Endothelial cell (in vitro differentiated cells): ENCODE data around the gene TMEM123. TPM values are rescaled to one million over a fixed set of nuclear protein-coding genes. Genes with fewer than 3 reads are reported as not detected.
"Not testable (repeated sequence)": the region's sequence is repeated elsewhere in the genome, so short reads cannot be mapped to it uniquely, and the experiment has no call there.

Experiments used
- DNase-seq: peaks from one replicate; pipeline ENCODE4 v3.0.0; 2021; ENCODE audit warnings: low spot score
- H3K27ac Mint-ChIP-seq: one replicate; pipeline ENCODE4 v1.8.0; 2021; ENCODE audit warnings: mixed read lengths, inconsistent platforms; ENCODE audit not compliant: unreplicated experiment
- H3K27me3 Mint-ChIP-seq: one replicate; pipeline ENCODE4 v1.8.0; 2021; ENCODE audit warnings: mild to moderate bottlenecking, moderate library complexity, mixed read lengths, inconsistent platforms; ENCODE audit not compliant: unreplicated experiment
- H3K36me3 Mint-ChIP-seq: one replicate; pipeline ENCODE4 v1.8.0; 2021; ENCODE audit warnings: mild to moderate bottlenecking, low read depth, mixed read lengths, inconsistent platforms; ENCODE audit not compliant: unreplicated experiment
- H3K4me1 Mint-ChIP-seq: one replicate; pipeline ENCODE4 v1.8.0; 2021; ENCODE audit warnings: mild to moderate bottlenecking, mixed read lengths, inconsistent platforms; ENCODE audit not compliant: unreplicated experiment
- H3K4me3 Mint-ChIP-seq: one replicate; pipeline ENCODE4 v1.8.0; 2021; ENCODE audit warnings: mild to moderate bottlenecking, mixed read lengths, inconsistent platforms; ENCODE audit not compliant: unreplicated experiment
- H3K9me3 Mint-ChIP-seq: one replicate; pipeline ENCODE4 v1.8.0; 2021; ENCODE audit warnings: mixed read lengths, inconsistent platforms; ENCODE audit not compliant: unreplicated experiment
- CTCF ChIP-seq: fragments of 200-600 bp; sonication (generic); IDR thresholded peaks from one replicate; pipeline ENCODE4 v1.5.0; 2021; ENCODE audit warnings: antibody characterized with exemption; ENCODE audit not compliant: unreplicated experiment
- total RNA-seq: library from RNA; stranded (reverse); fragmentation: NEBNext Ultra II Directional; extraction: Animal tissue kit (Norgen Biotek cat#: 25700); gene quantifications from one replicate; pipeline ENCODE4 v1.2.1, GENCODE V29; 2021; ENCODE audit not compliant: unreplicated experiment

Gene TMEM123
- total RNA-seq, 1 donor from 2014 or later = 142 TPM

- no peak overlapping the region for H3K4me3 Mint-ChIP-seq
- TF ChIP-seq CTCF = no peak
- H3K27ac Mint-ChIP-seq = no peak overlapping the region
- DNase-seq = no peak
- peaks cover 11% of the 10 kb centered on the region for H3K4me1 Mint-ChIP-seq
- H3K27me3 Mint-ChIP-seq = no peaks in the 10 kb centered on the region
- H3K9me3 Mint-ChIP-seq = no peaks in the 10 kb centered on the region
- peaks cover 36% of the 10 kb centered on the region for H3K36me3 Mint-ChIP-seq
Observed at GRCh38 chr11:102375720-102376399, 76.7 kb downstream of the TMEM123 start.

- H3K27me3 Mint-ChIP-seq, H3K9me3 Mint-ChIP-seq, DNase-seq: not testable (repeated sequence)
- Mint-ChIP-seq H3K36me3 (peaks cover 31% of the 10 kb centered on the region), H3K27ac (peak overlapping the region; percentile 48), H3K4me3 (peak overlapping the region; percentile 31), H3K4me1 (peaks cover 11% of the 10 kb centered on the region)
Observed at GRCh38 chr11:102374633-102375424, 77.7 kb downstream of the TMEM123 start.

GRCh38 chr11:102368472-102368871, 84.1 kb downstream of the TMEM123 start:
- H3K9me3 Mint-ChIP-seq = no peaks in the 10 kb centered on the region
- peaks cover 43% of the 10 kb centered on the region for H3K36me3 Mint-ChIP-seq
- no peaks in the 10 kb centered on the region for H3K27me3 Mint-ChIP-seq
- DNase-seq = no peak
- peak overlapping the region; percentile 3 for H3K4me3 Mint-ChIP-seq
- peaks cover 18% of the 10 kb centered on the region for H3K4me1 Mint-ChIP-seq
- no peak for TF ChIP-seq CTCF
- no peak overlapping the region for H3K27ac Mint-ChIP-seq

- H3K27ac Mint-ChIP-seq = no peak overlapping the region
- no peaks in the 10 kb centered on the region for H3K9me3 Mint-ChIP-seq
- no peak overlapping the region for H3K4me3 Mint-ChIP-seq
- TF ChIP-seq CTCF = no peak
- H3K36me3 Mint-ChIP-seq = peaks cover 42% of the 10 kb centered on the region
- no peak for DNase-seq
- H3K4me1 Mint-ChIP-seq = peaks cover 17% of the 10 kb centered on the region
- no peaks in the 10 kb centered on the region for H3K27me3 Mint-ChIP-seq
Observed at GRCh38 chr11:102367364-102367763, 85.2 kb downstream of the TMEM123 start.

- TF ChIP-seq CTCF = no peak
- no peaks in the 10 kb centered on the region for H3K9me3 Mint-ChIP-seq
- H3K36me3 Mint-ChIP-seq = peaks cover 54% of the 10 kb centered on the region
- DNase-seq = no peak
- no peak overlapping the region for H3K4me3 Mint-ChIP-seq
- no peak overlapping the region for H3K27ac Mint-ChIP-seq
- peaks cover 2% of the 10 kb centered on the region for H3K27me3 Mint-ChIP-seq
- peaks cover 11% of the 10 kb centered on the region for H3K4me1 Mint-ChIP-seq
Observed at GRCh38 chr11:102364991-102365390, 87.6 kb downstream of the TMEM123 start.
